B cell (primary cell): Measurements from ENCODE around the gene ZFP82. TPM values are rescaled to one million over a fixed set of nuclear protein-coding genes. Genes with fewer than 3 reads are reported as not detected.

Experiments used
- ATAC-seq: fragments of 200-7000 bp; cut with Tn5 transposase; one replicate; pipeline ENCODE4 v1.10.0; 2021; ENCODE audit warnings: low read depth, mild to moderate bottlenecking, moderate number of reproducible peaks, moderate library complexity
- CTCF ChIA-PET: fragments of 350-600 bp; sonication (Branson Sonifier 250); formaldehyde crosslinking; loops from one replicate; lab custom pipeline; 2021; ENCODE audit warnings: antibody characterized with exemption, inconsistent platforms; lab: Charles Lee
- POLR2A ChIA-PET: fragments of 350-600 bp; sonication (Branson Sonifier 250); formaldehyde crosslinking; loops from one replicate; lab custom pipeline; 2021; ENCODE audit warnings: antibody characterized with exemption; lab: Charles Lee
- DNase-seq: peaks from one replicate; pipeline ENCODE4 v3.0.0; 2013
- H2AFZ ChIP-seq: 2 replicates; pipeline ENCODE4 v1.6.1; 2012; ENCODE audit warnings: mild to moderate bottlenecking, low read depth, low read length; ENCODE audit not compliant: insufficient read depth, poor library complexity, severe bottlenecking
- H3K27ac ChIP-seq, 2 donors: 1 replicate in 1 of 2; 2 replicates in 1 of 2; pipeline ENCODE4 v1.5.1; 2012 to 2013; ENCODE audit warnings: low read length in 2 of 2, mild to moderate bottlenecking in 2 of 2, moderate library complexity in 1 of 2
- H3K27me3 ChIP-seq, 4 experiments: fragments of 200-600 bp in 1 of 4; sonication (generic) in 1 of 4; replicated peaks in 1 of 4; 1 replicate in 2 of 4; 2 replicates in 2 of 4; pipeline versions ENCODE4 v1.6.1 to v1.7.0; 2013 to 2016; ENCODE audit warnings: low read length in 3 of 4, mild to moderate bottlenecking in 2 of 4, mixed read lengths in 1 of 4, moderate library complexity in 1 of 4; ENCODE audit not compliant: insufficient read depth in 4 of 4, control insufficient read depth in 3 of 4; ENCODE audit errors: control extremely low read depth in 1 of 4
- H3K36me3 ChIP-seq, 2 experiments: replicated peaks in 1 of 2; 1 replicate in 1 of 2; 2 replicates in 1 of 2; pipeline versions ENCODE4 v1.6.1 to v1.7.1; 2013; ENCODE audit warnings: low read length in 1 of 2; ENCODE audit not compliant: insufficient read depth in 2 of 2, control insufficient read depth in 1 of 2; ENCODE audit errors: control extremely low read depth in 1 of 2, extremely low read depth in 1 of 2
- H3K4me1 ChIP-seq, 2 donors: fragments of 200-600 bp in 1 of 2; sonication (generic) in 1 of 2; 1 replicate in 1 of 2; 2 replicates in 1 of 2; pipeline versions ENCODE4 v1.5.1 to v1.6.1; 2013 to 2017; ENCODE audit warnings: low read length in 2 of 2; ENCODE audit not compliant: control insufficient read depth in 2 of 2, insufficient read depth in 2 of 2
- H3K4me2 ChIP-seq: replicated peaks from 2 replicates; pipeline ENCODE3; 2012; ENCODE audit warnings: mild to moderate bottlenecking, low read depth, low read length; ENCODE audit not compliant: poor library complexity, severe bottlenecking
- H3K4me3 ChIP-seq, 5 experiments: fragments of 200-600 bp in 1 of 5; sonication (generic) in 1 of 5; 1 replicate in 3 of 5; 2 replicates in 2 of 5; pipeline versions ENCODE4 v1.5.1 to v1.7.0; 2011 to 2016; ENCODE audit warnings: low read length in 4 of 5, mild to moderate bottlenecking in 4 of 5, low read depth in 2 of 5, control low read depth in 1 of 5, moderate library complexity in 1 of 5; ENCODE audit not compliant: insufficient read depth in 1 of 5; ENCODE audit errors: control extremely low read depth in 1 of 5, extremely low read depth in 1 of 5
- H3K79me2 ChIP-seq: fragments of 200-600 bp; sonication (generic); one replicate; pipeline ENCODE4 v1.6.0; 2016; ENCODE audit warnings: low read length; ENCODE audit not compliant: control insufficient read depth, insufficient read depth
- H3K9ac ChIP-seq: fragments of 200-600 bp; sonication (generic); 2 replicates; pipeline ENCODE4 v1.6.1; 2017; ENCODE audit warnings: mild to moderate bottlenecking, low read length, moderate library complexity
- H3K9me3 ChIP-seq, 3 donors: one replicate each; pipeline versions ENCODE4 v1.6.1 to v1.7.1; 2013; ENCODE audit warnings: low read length in 2 of 3; ENCODE audit not compliant: control insufficient read depth in 2 of 3, insufficient read depth in 1 of 3; ENCODE audit errors: control extremely low read depth in 1 of 3
- H4K20me1 ChIP-seq: 2 replicates; pipeline ENCODE4 v1.6.0; 2012; ENCODE audit warnings: mild to moderate bottlenecking, low read length; ENCODE audit not compliant: insufficient read depth, control insufficient read depth, poor library complexity, severe bottlenecking
- H3K27ac Mint-ChIP-seq: one replicate; pipeline ENCODE4 v1.8.0; 2021; ENCODE audit warnings: mixed read lengths
- H3K27me3 Mint-ChIP-seq: one replicate; pipeline ENCODE4 v1.8.0; 2021; ENCODE audit warnings: mixed read lengths
- H3K4me1 Mint-ChIP-seq: one replicate; pipeline ENCODE4 v1.8.0; 2021; ENCODE audit warnings: mixed read lengths
- H3K4me3 Mint-ChIP-seq: one replicate; pipeline ENCODE4 v1.8.0; 2021; ENCODE audit warnings: mixed read lengths
- H3K9me3 Mint-ChIP-seq: one replicate; pipeline ENCODE4 v1.8.0; 2022; ENCODE audit warnings: mixed read lengths; ENCODE audit not compliant: insufficient read depth
- EZH2 ChIP-seq: IDR thresholded peaks from 2 replicates; pipeline ENCODE4 v1.6.1; 2012; ENCODE audit warnings: borderline replicate concordance, low read depth, mild to moderate bottlenecking, moderate library complexity, low read length; ENCODE audit not compliant: insufficient read depth, poor library complexity, severe bottlenecking
- WGBS: methylation state at CpG from one replicate; pipeline ENCODE4 v1.1.5; 2013; ENCODE audit warnings: missing lambda C conversion rate; ENCODE audit not compliant: insufficient coverage; 5-methylcytosine and 5-hydroxymethylcytosine counted together
- intact Hi-C: fragments of 100-400 bp; cut with micrococcal nuclease; formaldehyde crosslinking; loops from one replicate; pipeline ENCODE4 v1.10.0; 2022
- polyA plus RNA-seq: library from polyadenylated mRNA; depleted of rRNA; stranded (reverse); fragments of >200 nt; gene quantifications from 2 replicates; pipeline ENCODE4 v1.2.3, GENCODE V29; 2012
- total RNA-seq, 2 donors: library from RNA; stranded (reverse); fragments of 120-200 nt in 1 of 2; gene quantifications; 1 replicate in 1 of 2; 2 replicates in 1 of 2; pipeline versions ENCODE4 v1.2.3 to v1.2.4, GENCODE V29; 2013 to 2022
- TF ChIP-seq, protein P1 (sequence below): fragments of 200-600 bp; IDR thresholded peaks from one replicate; pipeline ENCODE4 v1.8.0; 2022; ENCODE audit warnings: antibody characterized with exemption, mild to moderate bottlenecking

Gene ZFP82
- total and polyA plus RNA-seq, 2 donors (not counting 1 experiment from before 2014, with no cell fraction given): 7.7 to 14.4 TPM

DNA sequence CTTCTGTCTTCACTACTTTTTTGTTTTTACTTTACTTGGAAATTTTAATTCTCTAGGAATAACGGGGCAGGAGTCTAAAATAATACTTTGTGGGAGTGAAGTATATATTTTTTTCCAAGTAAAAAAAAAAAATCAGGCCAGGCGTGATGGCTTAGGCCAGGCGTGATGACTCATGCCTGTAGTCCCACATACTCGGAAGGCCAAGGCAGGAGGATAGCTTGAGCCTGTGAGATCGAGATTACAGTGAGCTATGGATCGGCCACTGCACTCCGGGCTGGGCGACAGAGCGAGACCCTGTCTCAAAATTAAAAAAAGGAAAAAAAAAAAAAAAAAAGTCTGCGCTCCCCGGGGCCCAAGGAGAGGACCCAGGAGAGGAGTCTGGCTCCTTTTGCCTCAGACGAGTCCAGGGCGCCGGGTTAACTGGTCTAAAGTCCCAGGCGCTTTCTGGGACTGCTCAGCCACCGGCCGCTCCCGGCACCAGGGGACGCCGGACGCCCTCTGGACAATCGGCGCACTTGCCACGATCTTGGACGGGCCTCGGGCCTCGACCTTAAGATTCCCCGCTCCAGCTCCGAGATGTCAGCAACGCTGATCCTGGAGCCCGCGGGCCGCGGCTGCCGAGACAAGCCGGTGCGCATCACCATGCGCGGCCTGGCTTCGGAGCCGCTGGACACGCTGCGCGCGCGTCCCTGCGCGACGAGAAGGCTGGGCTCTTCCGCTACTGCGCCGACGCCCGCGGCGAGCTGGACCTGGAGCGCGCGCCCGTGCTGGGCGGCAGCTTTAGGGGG is 2.7 kb upstream of the ZFP82 start:
- intact Hi-C loops: no loop called here
- Mint-ChIP-seq H3K27me3 (peaks cover 25% of the 10 kb centered on the region), H3K4me1 (peaks cover 26% of the 10 kb centered on the region), H3K4me3 (peak overlapping the region; percentile 60), H3K27ac (no peak overlapping the region), H3K9me3 (peaks cover 7% of the 10 kb centered on the region)
- ChIA-PET POLR2A (interaction anchor here (0.5 kb wide), 1 partner anchor 150 kb away, joined by 4 read pairs; no protein-coding TSS in a partner anchor), CTCF (interaction anchor here (1.8 kb wide), 1 partner anchor 43 kb away, joined by 4 read pairs; no protein-coding TSS in a partner anchor)
- 23% methylated on average over 59 of the region's 61 CpGs for WGBS
- Histone ChIP-seq H3K36me3 (no peaks in the 10 kb centered on the region), H3K79me2 (peaks cover 23% of the 10 kb centered on the region), H3K4me3 (peak overlapping the region in 4 of 5 experiments; percentile 4 to 52 (median 45)), H3K4me1 (peaks cover 17 to 23% of the 10 kb centered on the region in 2 donors), H3K4me2 (peak overlapping the region; percentile 75), H3K27ac (no peak overlapping the region), H3K9ac (peak overlapping the region; percentile 59), H3K27me3 (peaks cover 0 to 21% (median 13%) of the 10 kb centered on the region in 4 experiments), H3K9me3 (peaks cover 0 to 22% (median 0%) of the 10 kb centered on the region in 3 donors), H2AFZ (peak overlapping the region; percentile 81), H4K20me1 (peaks cover 12% of the 10 kb centered on the region)
- TF ChIP-seq EZH2: no peak
- TF ChIP-seq, protein P1, sequence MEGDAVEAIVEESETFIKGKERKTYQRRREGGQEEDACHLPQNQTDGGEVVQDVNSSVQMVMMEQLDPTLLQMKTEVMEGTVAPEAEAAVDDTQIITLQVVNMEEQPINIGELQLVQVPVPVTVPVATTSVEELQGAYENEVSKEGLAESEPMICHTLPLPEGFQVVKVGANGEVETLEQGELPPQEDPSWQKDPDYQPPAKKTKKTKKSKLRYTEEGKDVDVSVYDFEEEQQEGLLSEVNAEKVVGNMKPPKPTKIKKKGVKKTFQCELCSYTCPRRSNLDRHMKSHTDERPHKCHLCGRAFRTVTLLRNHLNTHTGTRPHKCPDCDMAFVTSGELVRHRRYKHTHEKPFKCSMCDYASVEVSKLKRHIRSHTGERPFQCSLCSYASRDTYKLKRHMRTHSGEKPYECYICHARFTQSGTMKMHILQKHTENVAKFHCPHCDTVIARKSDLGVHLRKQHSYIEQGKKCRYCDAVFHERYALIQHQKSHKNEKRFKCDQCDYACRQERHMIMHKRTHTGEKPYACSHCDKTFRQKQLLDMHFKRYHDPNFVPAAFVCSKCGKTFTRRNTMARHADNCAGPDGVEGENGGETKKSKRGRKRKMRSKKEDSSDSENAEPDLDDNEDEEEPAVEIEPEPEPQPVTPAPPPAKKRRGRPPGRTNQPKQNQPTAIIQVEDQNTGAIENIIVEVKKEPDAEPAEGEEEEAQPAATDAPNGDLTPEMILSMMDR: no peak
- DNase-seq (peak; percentile 36), ATAC-seq (no peak)
